IMR-90 (cell line): Measurements from ENCODE around the gene AMOTL1. TPM values are rescaled to one million over a fixed set of nuclear protein-coding genes. Genes with fewer than 3 reads are reported as not detected.

Experiments used
- ATAC-seq: fragments of 200-7000 bp; cut with Tn5 transposase; 2 replicates; pipeline ENCODE4 v1.9.1; 2020; ENCODE audit warnings: low read depth, mild to moderate bottlenecking, moderate library complexity
- BruUV-seq: library from RNA; stranded (reverse); fragments of 400-500 nt; replicated peaks from 2 replicates; lab custom pipeline; 2021; lab: Mats Ljungman, UMichigan
- CTCF ChIA-PET: fragments of 300-600 bp; formaldehyde crosslinking; extraction: SDS; loops from one replicate; lab custom pipeline; 2021; ENCODE audit warnings: antibody characterized with exemption; lab: Yijun Ruan, JAX
- POLR2A ChIA-PET: fragments of 300-600 bp; sonication (Branson Sonifier 250); formaldehyde crosslinking; loops from one replicate; lab custom pipeline; 2022; ENCODE audit warnings: antibody characterized with exemption; ENCODE audit not compliant: unreplicated experiment; lab: Charles Lee
- DNase-seq: peaks from one replicate; pipeline ENCODE4 v3.0.0; 2013
- H2AFZ ChIP-seq: replicated peaks from 2 replicates; pipeline ENCODE3; 2013; ENCODE audit warnings: low read length, mild to moderate bottlenecking; ENCODE audit not compliant: poor library complexity
- H2AK5ac ChIP-seq: 2 replicates; pipeline ENCODE4 v1.6.1; 2013; ENCODE audit warnings: low read depth, low read length, inconsistent platforms
- H2AK9ac ChIP-seq: replicated peaks from 2 replicates; pipeline ENCODE3; 2013; ENCODE audit warnings: mild to moderate bottlenecking, low read depth, low read length, moderate library complexity; ENCODE audit not compliant: poor library complexity
- H2BK120ac ChIP-seq: 2 replicates; pipeline ENCODE4 v1.6.1; 2013; ENCODE audit warnings: low read depth, low read length, inconsistent platforms
- H2BK15ac ChIP-seq: 3 replicates; pipeline ENCODE4 v1.6.1; 2013; ENCODE audit warnings: low read depth, low read length, inconsistent platforms
- H2BK20ac ChIP-seq: 2 replicates; pipeline ENCODE4 v1.6.1; 2013; ENCODE audit warnings: low read depth, mild to moderate bottlenecking, inconsistent platforms, low read length, moderate library complexity
- H2BK5ac ChIP-seq: 2 replicates; pipeline ENCODE4 v1.6.1; 2013; ENCODE audit warnings: mild to moderate bottlenecking, low read depth, low read length, inconsistent platforms; ENCODE audit not compliant: poor library complexity, severe bottlenecking
- H3K14ac ChIP-seq: replicated peaks from 2 replicates; pipeline ENCODE4 v1.6.1; 2013; ENCODE audit warnings: low read depth, low read length, inconsistent platforms
- H3K18ac ChIP-seq: 2 replicates; pipeline ENCODE4 v1.6.1; 2013; ENCODE audit warnings: low read depth, low read length, control low read depth
- H3K23ac ChIP-seq: 2 replicates; pipeline ENCODE4 v1.6.1; 2013; ENCODE audit warnings: low read depth, low read length, inconsistent platforms
- H3K27ac ChIP-seq: 2 replicates; pipeline ENCODE4 v1.5.1; 2013; ENCODE audit warnings: mild to moderate bottlenecking, control low read depth, low read length; ENCODE audit not compliant: insufficient read depth
- H3K27me3 ChIP-seq: 2 replicates; pipeline ENCODE4 v1.6.1; 2013; ENCODE audit warnings: low read length; ENCODE audit not compliant: control insufficient read depth, insufficient read depth
- H3K36me3 ChIP-seq: 2 replicates; pipeline ENCODE4 v1.6.1; 2013; ENCODE audit warnings: low read length, mixed read lengths; ENCODE audit not compliant: control insufficient read depth, insufficient read depth
- H3K4ac ChIP-seq: 2 replicates; pipeline ENCODE4 v1.6.1; 2013; ENCODE audit warnings: low read depth, low read length, inconsistent platforms
- H3K4me1 ChIP-seq: 2 replicates; pipeline ENCODE4 v1.6.1; 2013; ENCODE audit warnings: low read length, mixed read lengths; ENCODE audit not compliant: control insufficient read depth, insufficient read depth
- H3K4me2 ChIP-seq: 2 replicates; pipeline ENCODE4 v1.6.1; 2013; ENCODE audit warnings: low read depth, mild to moderate bottlenecking, control low read depth, low read length, moderate library complexity
- H3K4me3 ChIP-seq: 2 replicates; pipeline ENCODE4 v1.5.1; 2013; ENCODE audit warnings: low read depth, mild to moderate bottlenecking, control low read depth, low read length, moderate library complexity; ENCODE audit not compliant: insufficient read depth
- H3K56ac ChIP-seq: 2 replicates; pipeline ENCODE4 v1.6.1; 2013; ENCODE audit warnings: low read length, inconsistent platforms; ENCODE audit not compliant: insufficient read depth; ENCODE audit errors: extremely low read depth
- H3K79me1 ChIP-seq, 2 experiments: 2 replicates each; pipeline ENCODE4 v1.6.1; 2013; ENCODE audit warnings: low read length in 2 of 2, inconsistent platforms in 1 of 2, low read depth in 1 of 2
- H3K9ac ChIP-seq: 2 replicates; pipeline ENCODE4 v1.6.1; 2013; ENCODE audit warnings: low read depth, low read length, control low read depth
- H3K9me1 ChIP-seq: 2 replicates; pipeline ENCODE4 v1.6.1; 2013; ENCODE audit warnings: low read length, inconsistent platforms; ENCODE audit not compliant: insufficient read depth
- H3K9me3 ChIP-seq: 2 replicates; pipeline ENCODE4 v1.6.1; 2013; ENCODE audit warnings: low read length; ENCODE audit not compliant: control insufficient read depth, insufficient read depth
- H4K20me1 ChIP-seq: 2 replicates; pipeline ENCODE4 v1.6.1; 2013; ENCODE audit warnings: low read length, inconsistent platforms; ENCODE audit not compliant: insufficient read depth
- H4K5ac ChIP-seq: 2 replicates; pipeline ENCODE4 v1.6.1; 2013; ENCODE audit warnings: mild to moderate bottlenecking, low read depth, low read length, control low read depth
- H4K8ac ChIP-seq, 2 experiments: 2 replicates each; pipeline ENCODE4 v1.6.1; 2013; ENCODE audit warnings: low read depth in 2 of 2, low read length in 2 of 2, control low read depth in 1 of 2, inconsistent platforms in 1 of 2
- H4K91ac ChIP-seq: 2 replicates; pipeline ENCODE4 v1.6.1; 2013; ENCODE audit warnings: low read depth, low read length, inconsistent platforms; ENCODE audit not compliant: insufficient read depth
- CEBPB ChIP-seq: IDR thresholded peaks from 2 replicates; pipeline ENCODE4 v1.6.1; 2012; ENCODE audit warnings: low read depth, low read length, improper control_type of control experiment
- CHD1 ChIP-seq: IDR thresholded peaks from 2 replicates; pipeline ENCODE4 v1.6.1; 2012; ENCODE audit warnings: low read depth, low read length, improper control_type of control experiment
- CTCF ChIP-seq: conservative IDR thresholded peaks from 2 replicates; pipeline ENCODE4 v1.5.1; 2012; ENCODE audit warnings: mild to moderate bottlenecking, low read depth, low read length, improper control_type of control experiment
- ELK1 ChIP-seq: fragments of 150-350 bp; IDR thresholded peaks from 2 replicates; pipeline ENCODE4 v1.6.1; 2016; ENCODE audit warnings: low read depth, mild to moderate bottlenecking, low read length, moderate library complexity, borderline replicate concordance
- MAFK ChIP-seq: IDR thresholded peaks from 2 replicates; pipeline ENCODE4 v1.6.1; 2012; ENCODE audit warnings: low read depth, low read length, improper control_type of control experiment
- MXI1 ChIP-seq: IDR thresholded peaks from 2 replicates; pipeline ENCODE4 v1.6.1; 2012; ENCODE audit warnings: low read depth, mild to moderate bottlenecking, low read length, moderate library complexity, borderline replicate concordance
- RAD21 ChIP-seq: IDR thresholded peaks from 2 replicates; pipeline ENCODE4 v1.6.1; 2012; ENCODE audit warnings: low read length, improper control_type of control experiment
- RFX5 ChIP-seq: IDR thresholded peaks from 2 replicates; pipeline ENCODE4 v1.8.0; 2012; ENCODE audit warnings: low read depth, mild to moderate bottlenecking, low read length, moderate library complexity
- SMC3 ChIP-seq: fragments of 150-350 bp; IDR thresholded peaks from 2 replicates; pipeline ENCODE4 v1.6.1; 2016; ENCODE audit warnings: low read depth, mild to moderate bottlenecking, antibody characterized with exemption, low read length, moderate library complexity
- USF2 ChIP-seq: fragments of 150-350 bp; IDR thresholded peaks from 2 replicates; pipeline ENCODE4 v1.6.1; 2017; ENCODE audit warnings: mild to moderate bottlenecking, antibody characterized with exemption, low read length, low read depth
- WGBS, 2 experiments: methylation state at CpG; one replicate each; pipeline versions ENCODE4 v1.1.5 to v1.1.7; 2013; ENCODE audit warnings: missing lambda C conversion rate in 2 of 2; ENCODE audit not compliant: insufficient read length in 1 of 2; ENCODE audit errors: extremely low coverage in 2 of 2; 5-methylcytosine and 5-hydroxymethylcytosine counted together
- dilution Hi-C: fragments of 300-500 bp; cut with HindIII; formaldehyde crosslinking; loops from one replicate; pipeline ENCODE4 v1.14.3; 2018; ENCODE audit warnings: low sequenced_read_pairs; ENCODE audit not compliant: unreplicated experiment
- in situ Hi-C: fragments of 300-500 bp; cut with MboI; formaldehyde crosslinking; loops from 3 replicates; pipeline ENCODE4 v1.14.3; 2019; ENCODE audit warnings: low sequenced_read_pairs, inconsistent platforms, mixed read lengths
- intact Hi-C: fragments of 100-400 bp; cut with micrococcal nuclease; formaldehyde crosslinking; loops from 2 replicates; pipeline ENCODE4 v1.10.0; 2022
- polyA plus RNA-seq, 3 experiments: library from polyadenylated mRNA; depleted of rRNA; stranded (reverse); fragments of >200 nt; gene quantifications; 2 replicates each; pipeline ENCODE4 v1.2.3, GENCODE V29; 2012; ENCODE audit warnings: low replicate concordance in 1 of 3
- total RNA-seq: library from RNA; depleted of rRNA; stranded (reverse); fragments of >200 nt; gene quantifications from 2 replicates; pipeline ENCODE4 v1.2.3, GENCODE V29; 2012

The AMOTL1 gene
- total and polyA plus RNA-seq, 2 of the 4 experiments (the other 2 are of a cell fraction): 18.6 to 49.5 TPM

- H3K4me1 ChIP-seq: peaks cover 1% of the 10 kb centered on the region; the same call in 1 of the 2 replicates
- no peak overlapping the region for H3K18ac ChIP-seq
- no peak overlapping the region for H3K4me2 ChIP-seq
- H2BK20ac ChIP-seq: no peak overlapping the region
- dilution Hi-C loops (no loop called here), in situ Hi-C loops (no loop called here), intact Hi-C loops (no loop called here)
- no peak overlapping the region for H4K91ac ChIP-seq
- no peak overlapping the region for H3K23ac ChIP-seq
- no peak overlapping the region for H3K14ac ChIP-seq
- H3K27me3 ChIP-seq: no peaks in the 10 kb centered on the region
- no peak overlapping the region for H2BK15ac ChIP-seq
- H3K4me3 ChIP-seq: no peak overlapping the region
- 94% methylated on average over 4 of the region's 8 CpGs; no CpG with 5 or more reads in 1 of the 2 experiments for WGBS, 2 experiments
- H3K9ac ChIP-seq: no peak overlapping the region
- TF ChIP-seq MXI1 (no peak), RAD21 (no peak), USF2 (no peak), MAFK (no peak), CTCF (no peak), SMC3 (no peak), CHD1 (no peak), ELK1 (no peak), RFX5 (no peak), CEBPB (no peak)
- H2AFZ ChIP-seq: no peak overlapping the region
- POLR2A ChIA-PET: no interaction called here
- peaks cover 68% of the 10 kb centered on the region for H3K36me3 ChIP-seq
- H2AK9ac ChIP-seq: no peak overlapping the region
- CTCF ChIA-PET: no interaction called here
- no peak for DNase-seq
- no peak overlapping the region for H2AK5ac ChIP-seq
- peaks cover 22 to 45% of the 10 kb centered on the region in 2 experiments for H3K79me1 ChIP-seq
- no peak overlapping the region for H4K5ac ChIP-seq
- H4K20me1 ChIP-seq: no peaks in the 10 kb centered on the region
- no peak overlapping the region for H4K8ac ChIP-seq
- H3K4ac ChIP-seq: no peak overlapping the region
- H3K9me3 ChIP-seq: no peaks in the 10 kb centered on the region
- no peak overlapping the region for H2BK120ac ChIP-seq
- no peak overlapping the region for H2BK5ac ChIP-seq
- peaks cover 12% of the 10 kb centered on the region for H3K9me1 ChIP-seq
- no peak overlapping the region for H3K56ac ChIP-seq
- no TSS peak for BruUV-seq
- no peak for ATAC-seq
- H3K27ac ChIP-seq: no peak overlapping the region
These were observed 86.8 kb downstream of the AMOTL1 start for GRCh38 chr11:94854770-94855633.
